HFFc6 (cell line): ENCODE data around the gene MARVELD1. TPM values are rescaled to one million over a fixed set of nuclear protein-coding genes. Genes with fewer than 3 reads are reported as not detected.
A peak's percentile ranks its signal among the peaks of the same experiment; 100 is the strongest.

Experiments
- DNase-seq: peaks from one replicate; pipeline ENCODE4 v3.0.0-alpha.2; 2018
- H3K27ac Mint-ChIP-seq: 2 replicates; pipeline ENCODE4 v1.8.0; 2020; ENCODE audit warnings: mild to moderate bottlenecking, mixed read lengths
- H3K27me3 Mint-ChIP-seq: 2 replicates; pipeline ENCODE4 v1.8.0; 2021; ENCODE audit warnings: mild to moderate bottlenecking, moderate library complexity, mixed read lengths; ENCODE audit not compliant: insufficient read depth
- H3K36me3 Mint-ChIP-seq: 2 replicates; pipeline ENCODE4 v1.8.0; 2021; ENCODE audit warnings: low read depth, mixed read lengths
- H3K4me1 Mint-ChIP-seq: 2 replicates; pipeline ENCODE4 v1.8.0; 2020; ENCODE audit warnings: low read depth, mixed read lengths
- H3K4me3 Mint-ChIP-seq: 2 replicates; pipeline ENCODE4 v1.8.0; 2020; ENCODE audit warnings: mild to moderate bottlenecking, moderate library complexity, mixed read lengths
- H3K9me3 Mint-ChIP-seq: 2 replicates; pipeline ENCODE4 v1.8.0; 2020; ENCODE audit warnings: mild to moderate bottlenecking, mixed read lengths
- CTCF ChIP-seq: fragments of 200-600 bp; sonication (generic); IDR thresholded peaks from 2 replicates; pipeline ENCODE4 v1.5.0; 2021; ENCODE audit warnings: antibody characterized with exemption, mild to moderate bottlenecking
- total RNA-seq, 6 experiments: library from RNA; stranded (reverse); fragmentation: NEBNext Ultra II Directional; extraction: Animal tissue kit (Norgen Biotek cat#: 25700); gene quantifications; 2 replicates in 1 of 6; 3 replicates in 5 of 6; pipeline ENCODE4 v1.2.3, GENCODE V29; 2021

Gene MARVELD1
- total RNA-seq, 6 experiments from 2014 or later, result 76.7 to 94.7 (median 80.9) TPM

- Mint-ChIP-seq H3K9me3 (no peaks in the 10 kb centered on the region), H3K36me3 (peaks cover 24% of the 10 kb centered on the region; the same call in 1 of the 2 replicates), H3K4me3 (no peak overlapping the region), H3K27me3 (peaks cover 3% of the 10 kb centered on the region; the same call in 1 of the 2 replicates), H3K4me1 (no peaks in the 10 kb centered on the region), H3K27ac (no peak overlapping the region)
- DNase-seq, result no peak
- no peak for TF ChIP-seq CTCF
These were observed 41.2 kb downstream of the MARVELD1 start for GRCh38 chr10:97754726-97755125.

- Mint-ChIP-seq H3K27ac (no peak overlapping the region), H3K27me3 (peaks cover 3% of the 10 kb centered on the region; the same call in 1 of the 2 replicates), H3K36me3 (peaks cover 24% of the 10 kb centered on the region; the same call in 1 of the 2 replicates), H3K4me1 (no peaks in the 10 kb centered on the region), H3K4me3 (no peak overlapping the region), H3K9me3 (no peaks in the 10 kb centered on the region)
- DNase-seq, result no peak
- no peak for TF ChIP-seq CTCF
These were observed 42.2 kb downstream of the MARVELD1 start for GRCh38 chr10:97755718-97756117.

GRCh38 chr10:97757471-97757870 lies 43.9 kb downstream of the MARVELD1 start:
- H3K9me3 Mint-ChIP-seq, result no peaks in the 10 kb centered on the region
- TF ChIP-seq CTCF, result no peak
- H3K36me3 Mint-ChIP-seq, result peaks cover 15% of the 10 kb centered on the region; the same call in 1 of the 2 replicates
- H3K4me1 Mint-ChIP-seq, result no peaks in the 10 kb centered on the region
- H3K4me3 Mint-ChIP-seq, result no peak overlapping the region
- H3K27ac Mint-ChIP-seq, result no peak overlapping the region
- peaks cover 5% of the 10 kb centered on the region; the same call in 1 of the 2 replicates for H3K27me3 Mint-ChIP-seq
- DNase-seq, result no peak

- Mint-ChIP-seq H3K27me3 (peaks cover 2% of the 10 kb centered on the region; the same call in 1 of the 2 replicates), H3K4me3 (no peak overlapping the region), H3K9me3 (no peaks in the 10 kb centered on the region), H3K27ac (no peak overlapping the region), H3K4me1 (no peaks in the 10 kb centered on the region), H3K36me3 (peaks cover 10% of the 10 kb centered on the region; the same call in 1 of the 2 replicates)
- TF ChIP-seq CTCF, result peak; percentile 93
- peak; percentile 37 for DNase-seq
These were observed 45.8 kb downstream of the MARVELD1 start for GRCh38 chr10:97759158-97759887.

- H3K27me3 Mint-ChIP-seq, result peaks cover 2% of the 10 kb centered on the region; the same call in 1 of the 2 replicates
- DNase-seq, result no peak
- no peak overlapping the region for H3K27ac Mint-ChIP-seq
- no peak for TF ChIP-seq CTCF
- no peaks in the 10 kb centered on the region for H3K9me3 Mint-ChIP-seq
- H3K36me3 Mint-ChIP-seq, result peaks cover 4% of the 10 kb centered on the region; the same call in 1 of the 2 replicates
- no peak overlapping the region for H3K4me3 Mint-ChIP-seq
- no peaks in the 10 kb centered on the region for H3K4me1 Mint-ChIP-seq
These were observed 46.4 kb downstream of the MARVELD1 start for GRCh38 chr10:97759946-97760345.
